ENCODE measurements around the gene ISCA2.
"Not testable (repeated sequence)": the region's sequence is repeated elsewhere in the genome, so short reads cannot be mapped to it uniquely, and the experiment has no call there.

Gene ISCA2

GRCh38 chr14:74493343-74494261 lies at the start of gene ISCA2:
Gene ISCA2 (plus strand): TSS chr14:74493765. CDS start chr14:74493775, 10 bp downstream.
- peak; percentile 99 for DNase-seq (ENCODE audit: low spot score)

GRCh38 chr14:74444866-74445265 lies 48.7 kb upstream of the ISCA2 start:
- no peak for DNase-seq (ENCODE audit: low spot score)

DNA sequence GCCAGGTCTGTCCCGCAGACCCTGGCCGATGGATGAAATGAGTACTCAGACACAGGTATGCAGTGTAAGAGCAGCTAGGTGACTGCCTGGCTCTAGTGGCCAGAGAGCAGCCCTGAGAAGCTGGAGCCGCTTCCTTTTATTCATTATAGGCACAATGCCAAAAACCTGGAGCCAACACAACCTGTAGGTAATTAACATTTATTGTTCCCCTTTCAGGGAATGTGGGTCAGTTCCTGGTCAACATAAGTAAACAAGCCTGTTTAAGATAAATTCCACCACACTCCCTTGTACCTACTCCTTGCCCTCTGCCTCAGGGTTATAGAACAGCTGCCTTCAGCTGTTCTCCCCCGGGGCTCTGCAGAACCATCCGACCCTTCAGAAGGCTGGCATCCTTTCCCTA lies 39.2 kb upstream of the ISCA2 start:
- DNase-seq (ENCODE audit: low spot score), result not testable (repeated sequence)

DNA sequence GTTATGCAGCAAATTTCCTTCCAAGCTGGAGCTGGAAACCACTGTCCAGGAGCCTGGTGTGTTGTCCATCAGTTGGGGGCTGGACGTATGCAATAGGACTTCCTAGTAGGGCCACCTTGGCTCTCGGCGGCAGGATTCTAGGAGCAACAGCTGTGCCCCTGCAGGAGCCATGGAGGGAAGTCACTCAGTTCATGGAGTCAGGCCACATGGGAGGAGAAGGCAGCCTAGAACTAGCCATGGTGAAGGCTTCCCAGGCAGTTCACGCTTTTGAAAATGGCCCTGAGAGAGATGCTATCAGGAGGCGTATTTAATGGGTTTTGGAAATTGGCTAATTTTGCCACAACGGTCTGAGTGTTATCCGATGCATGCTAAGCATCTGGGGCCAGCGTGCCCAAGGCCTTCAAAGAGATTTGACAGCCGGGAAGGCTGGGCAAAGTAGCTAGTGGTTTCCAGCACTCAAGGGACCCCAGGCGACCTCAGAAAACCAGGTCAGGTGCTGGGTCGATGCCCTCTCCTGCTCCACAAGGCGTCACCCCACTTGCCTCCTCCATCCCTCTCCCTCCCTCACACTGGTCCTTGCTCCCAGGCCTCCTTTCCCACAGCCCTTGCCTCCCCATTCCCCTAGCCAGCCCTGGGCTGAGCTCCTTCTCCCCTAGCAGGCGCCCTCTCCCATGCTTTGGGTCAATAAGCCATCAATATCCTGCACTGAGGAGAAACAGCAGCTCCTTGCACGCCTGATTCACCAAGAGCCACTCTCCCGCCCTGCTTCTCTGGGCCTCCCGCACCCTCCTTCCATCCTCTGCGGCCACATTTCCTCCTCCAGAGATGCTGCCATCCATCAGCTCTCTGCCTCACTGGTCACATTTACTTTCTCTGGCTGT lies 36.6 kb upstream of the ISCA2 start:
- DNase-seq (ENCODE audit: low spot score), result no peak

GRCh38 chr14:74457565-74457895 lies 36.0 kb upstream of the ISCA2 start:
- DNase-seq (ENCODE audit: low spot score), result no peak

DNA sequence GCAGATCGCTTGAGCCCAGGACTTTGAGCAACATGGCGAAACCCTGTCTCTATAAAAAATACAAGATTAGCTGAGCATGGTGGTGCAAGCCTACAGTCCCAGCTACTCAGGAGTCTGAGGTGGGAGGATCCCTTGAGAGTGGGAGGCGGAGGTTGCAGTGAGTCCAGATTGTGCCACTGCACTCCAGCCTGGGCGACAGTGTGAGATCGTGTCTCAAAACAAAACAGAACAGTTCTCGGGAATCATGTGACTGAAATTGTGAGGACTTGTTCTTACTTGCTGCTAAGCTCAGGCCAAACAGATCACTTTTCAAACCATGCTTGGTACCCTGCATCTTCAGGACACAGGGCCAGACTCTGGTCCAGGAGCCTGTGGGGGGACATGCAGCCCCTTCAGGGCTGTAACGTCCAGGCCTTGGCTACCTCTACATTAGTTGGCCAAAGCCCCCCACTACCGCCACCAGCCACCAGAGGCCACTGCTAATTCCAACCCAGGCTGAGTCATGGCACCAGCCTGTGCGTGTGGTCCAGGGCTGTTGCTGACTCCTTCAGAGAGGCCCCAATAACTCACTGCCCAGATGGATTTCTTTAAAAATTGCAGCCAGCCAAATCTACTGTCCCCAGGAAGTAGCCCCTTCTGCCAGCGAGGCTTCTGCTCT lies 34.1 kb upstream of the ISCA2 start:
- no peak for DNase-seq (ENCODE audit: low spot score)

DNA sequence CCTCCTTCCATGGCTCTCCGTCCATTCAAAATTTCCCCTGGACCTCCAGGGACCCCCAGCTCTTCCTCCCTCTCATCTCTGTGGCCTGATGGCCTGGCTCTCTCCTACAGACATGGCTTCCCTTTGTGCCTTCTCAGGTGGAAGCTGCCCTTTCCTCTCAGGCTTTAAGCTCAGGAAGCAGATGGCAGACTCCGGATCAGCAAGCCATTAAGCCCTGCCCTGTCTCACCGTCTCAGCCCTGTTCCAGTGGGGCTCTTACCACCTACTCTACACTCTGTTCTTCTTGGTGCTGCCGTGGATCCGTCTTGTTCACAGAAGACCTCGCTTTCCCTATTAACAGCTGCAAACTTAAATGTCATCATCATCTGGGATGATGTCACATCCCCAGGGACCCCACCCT lies 33.6 kb upstream of the ISCA2 start:
- no peak for DNase-seq (ENCODE audit: low spot score)

GRCh38 chr14:74462993-74463392 lies 30.6 kb upstream of the ISCA2 start:
- DNase-seq (ENCODE audit: low spot score), result no peak

DNA sequence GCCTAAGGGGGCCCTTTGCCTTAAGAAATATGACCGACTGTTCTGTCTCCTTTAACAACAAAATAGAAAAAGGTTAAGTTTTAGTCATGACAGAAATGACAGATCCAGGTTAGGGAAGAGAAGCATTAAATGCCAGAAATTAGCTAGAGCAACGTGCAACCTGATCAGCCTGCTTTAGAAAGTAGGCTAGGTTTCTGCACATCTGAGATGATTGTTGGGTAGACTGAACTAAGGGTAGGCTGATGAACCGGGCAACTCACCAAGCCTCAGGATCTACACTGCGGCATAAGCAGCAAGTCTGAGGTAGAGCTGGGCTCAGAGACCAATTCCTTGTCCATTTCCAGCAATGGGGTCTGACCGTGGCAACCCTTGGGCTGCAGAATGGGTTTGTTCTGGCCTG lies 29.9 kb upstream of the ISCA2 start:
- DNase-seq (ENCODE audit: low spot score), result no peak

DNA sequence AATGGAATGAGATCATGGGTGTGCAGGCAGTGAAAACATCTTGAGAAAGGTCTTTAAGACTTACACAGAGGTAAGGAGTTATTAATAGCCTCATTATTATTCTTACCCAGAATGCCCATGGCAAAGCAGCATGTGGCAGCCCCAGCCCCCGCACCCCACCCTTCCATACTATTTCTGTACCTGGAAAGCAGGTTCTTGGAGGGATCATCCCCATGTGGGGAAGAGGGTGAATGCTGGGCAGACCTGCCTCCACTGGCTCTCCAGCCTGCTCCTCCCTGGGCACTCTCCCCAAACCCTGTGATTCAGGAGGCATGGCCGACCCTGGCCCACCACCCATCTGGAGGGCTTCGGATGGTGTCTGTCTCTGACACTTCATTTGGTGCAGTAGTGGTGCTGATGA lies 28.8 kb upstream of the ISCA2 start:
- no peak for DNase-seq (ENCODE audit: low spot score)

DNA sequence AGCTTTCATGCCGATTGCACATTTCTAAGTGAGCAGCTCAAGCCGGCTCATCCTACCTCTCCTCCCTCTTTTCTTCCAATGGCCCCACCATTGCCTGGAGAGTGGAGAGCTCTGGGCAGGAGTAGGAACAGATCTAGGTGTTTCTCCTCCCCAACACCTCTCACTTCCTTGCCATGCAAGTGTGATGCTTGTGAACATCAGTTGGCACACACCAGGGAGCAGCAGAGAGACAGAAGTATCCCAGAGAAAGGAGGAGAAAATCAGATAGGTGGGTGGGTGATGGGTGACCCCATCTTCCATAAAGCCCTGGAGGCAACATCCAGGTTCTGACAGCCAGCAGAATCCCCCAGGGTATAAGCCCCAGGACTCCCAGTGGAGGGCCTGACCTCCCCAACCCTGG lies 28.2 kb upstream of the ISCA2 start:
- DNase-seq (ENCODE audit: low spot score), result no peak

GRCh38 chr14:74468513-74468912 lies 25.1 kb upstream of the ISCA2 start:
- no peak for DNase-seq (ENCODE audit: low spot score)

GRCh38 chr14:74469548-74470518 lies 23.7 kb upstream of the ISCA2 start:
- no peak for DNase-seq (ENCODE audit: low spot score)

GRCh38 chr14:74472601-74473000 lies 21.0 kb upstream of the ISCA2 start:
- no peak for DNase-seq (ENCODE audit: low spot score)

DNA sequence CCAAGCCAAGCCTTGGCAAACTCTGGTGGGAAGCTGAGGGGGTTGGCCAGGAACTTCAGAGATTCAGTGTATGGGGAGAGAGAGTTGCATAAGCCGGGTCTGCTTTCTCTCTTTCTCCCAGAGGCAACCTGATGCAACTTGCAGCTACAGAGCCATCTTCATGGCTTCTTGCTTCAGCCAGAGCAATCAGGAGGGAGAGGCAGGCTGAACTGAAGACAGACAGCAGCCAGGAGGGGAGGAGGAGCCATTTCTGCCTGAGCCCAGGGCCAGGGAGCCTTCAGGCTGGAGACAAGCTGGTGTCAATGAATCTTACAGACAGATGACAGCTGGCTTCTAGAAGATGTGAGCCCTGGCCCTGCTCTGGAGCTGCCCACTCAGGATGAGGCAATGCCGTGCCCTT lies 19.2 kb upstream of the ISCA2 start:
- no peak for DNase-seq (ENCODE audit: low spot score)

- no peak for DNase-seq (ENCODE audit: low spot score)
Observed at GRCh38 chr14:74475678-74476077, 17.9 kb upstream of the ISCA2 start.

DNA sequence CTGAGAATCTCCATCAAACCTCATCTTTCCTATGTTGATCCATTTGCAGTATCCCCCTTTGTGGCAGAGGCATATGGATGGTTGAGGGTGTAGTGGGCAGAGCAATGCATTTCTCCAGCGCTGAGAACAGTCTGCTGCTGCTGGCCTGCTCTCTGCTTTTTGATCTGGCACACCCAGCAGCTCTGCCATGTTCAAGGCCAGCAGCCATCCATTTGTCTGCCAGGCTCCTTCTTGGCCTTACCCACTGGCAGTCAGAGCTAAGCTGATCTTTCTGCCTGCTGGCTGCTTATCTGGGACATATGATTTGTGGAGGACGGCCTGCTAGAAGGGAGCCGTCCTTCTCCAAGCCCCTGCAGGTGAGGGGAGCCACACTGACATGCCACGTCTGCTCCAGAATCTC lies 17.5 kb upstream of the ISCA2 start:
- no peak for DNase-seq (ENCODE audit: low spot score)

GRCh38 chr14:74476607-74477006 lies 17.0 kb upstream of the ISCA2 start:
- no peak for DNase-seq (ENCODE audit: low spot score)

DNA sequence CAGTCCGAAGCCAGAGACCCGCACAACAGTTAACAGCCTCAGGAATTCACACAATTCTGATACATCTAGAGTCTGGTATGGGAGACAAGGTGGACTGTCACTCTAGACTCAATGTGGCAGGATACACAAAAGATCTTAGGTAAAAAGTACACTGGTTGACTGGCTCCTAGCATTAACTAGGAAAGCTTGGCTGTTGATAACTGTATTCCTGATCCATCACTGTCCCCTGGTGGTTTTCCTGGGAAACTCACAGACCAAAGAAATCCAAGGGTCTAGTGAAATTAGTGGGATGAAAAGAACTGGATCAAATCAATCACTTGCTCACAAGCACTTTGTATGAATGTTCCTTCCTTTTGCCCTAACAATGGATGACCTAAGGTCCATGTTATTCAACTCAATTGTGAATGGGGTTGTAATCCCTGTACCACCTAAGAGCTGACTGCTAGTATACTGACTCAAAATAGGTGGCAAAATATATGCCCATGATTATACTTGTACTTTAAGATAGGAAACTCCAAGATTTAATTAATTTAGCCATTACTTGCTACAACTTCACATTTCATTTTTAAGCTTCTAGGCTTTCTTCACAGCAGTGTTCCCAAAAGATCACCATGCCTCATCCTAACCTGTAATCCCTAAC lies 14.4 kb upstream of the ISCA2 start:
- DNase-seq (ENCODE audit: low spot score), result peak; percentile 49

DNA sequence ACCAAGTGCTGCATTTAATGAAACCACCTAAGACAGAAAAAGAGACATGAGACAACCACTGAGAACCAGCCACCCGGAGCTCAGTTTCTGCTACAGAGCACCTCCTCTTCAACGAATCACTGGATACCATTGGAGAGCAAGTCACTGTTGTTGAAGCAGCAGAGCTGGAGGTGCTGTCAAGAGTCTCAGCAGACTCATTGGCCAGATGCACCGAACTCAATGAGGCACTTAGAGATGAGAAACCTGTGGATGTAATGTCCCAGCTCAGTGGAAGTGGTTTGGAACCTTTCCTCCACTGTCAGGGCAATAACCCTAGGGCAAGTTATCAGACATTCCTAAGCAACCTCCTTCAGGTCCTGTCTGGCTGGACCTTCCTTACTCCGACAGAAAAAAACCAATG lies 13.5 kb upstream of the ISCA2 start:
- no peak for DNase-seq (ENCODE audit: low spot score)

DNA sequence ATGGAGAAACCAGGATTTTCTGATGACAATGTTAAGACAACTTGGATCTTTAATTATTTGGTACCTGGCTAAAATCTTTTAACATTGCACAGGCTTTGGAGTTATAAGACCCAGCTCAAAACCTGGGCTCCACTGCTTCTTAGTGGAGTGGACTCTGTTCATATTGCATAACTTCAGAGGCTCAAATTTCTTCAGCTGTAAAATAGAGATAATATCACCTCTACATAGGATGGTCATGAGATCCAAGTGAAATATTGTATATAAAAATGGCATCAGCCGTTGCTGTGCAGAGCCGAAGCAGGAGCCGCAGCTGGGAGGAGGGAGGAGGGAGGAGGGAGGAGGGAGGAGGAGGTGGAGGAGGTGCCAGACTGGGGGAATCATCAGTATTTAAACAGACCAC lies 11.0 kb upstream of the ISCA2 start:
- DNase-seq (ENCODE audit: low spot score), result no peak

All from pons (tissue), 1 donor.